NCI-H2171 treated with DMSO at 0.1 percent for 48 hours (cell line): ENCODE data around the gene GLG1.
A peak's percentile ranks its signal among the peaks of the same experiment; 100 is the strongest.
"Not testable (repeated sequence)": the region's sequence is repeated elsewhere in the genome, so short reads cannot be mapped to it uniquely, and the experiment has no call there.

Source experiments
- DNase-seq: peaks from one replicate; lab custom pipeline; 2025; lab: John Stamatoyannopoulos, UW

GLG1 gene

GRCh38 chr16:74537746-74538145 lies 69.2 kb downstream of the GLG1 start:
- DNase-seq: not testable (repeated sequence)

GRCh38 chr16:74534650-74535049 lies 72.3 kb downstream of the GLG1 start:
- not testable (repeated sequence) for DNase-seq

GRCh38 chr16:74524926-74525325 lies 82.0 kb downstream of the GLG1 start:
- no peak for DNase-seq

GRCh38 chr16:74524117-74524516 lies 82.8 kb downstream of the GLG1 start:
- DNase-seq: no peak

- DNase-seq: not testable (repeated sequence)
Measured at GRCh38 chr16:74523706-74524105, 83.2 kb downstream of the GLG1 start.

- DNase-seq: no peak
Measured at GRCh38 chr16:74522160-74522559, 84.8 kb downstream of the GLG1 start.

GRCh38 chr16:74521691-74522090 lies 85.2 kb downstream of the GLG1 start:
- peak; percentile 26 for DNase-seq

GRCh38 chr16:74518934-74519333 lies 88.0 kb downstream of the GLG1 start:
- DNase-seq: not testable (repeated sequence)

GRCh38 chr16:74511961-74512360 lies 95.0 kb downstream of the GLG1 start:
- DNase-seq: no peak

GRCh38 chr16:74505011-74505410 lies 101.9 kb downstream of the GLG1 start:
- no peak for DNase-seq

GRCh38 chr16:74503412-74503811 lies 103.5 kb downstream of the GLG1 start:
- no peak for DNase-seq

GRCh38 chr16:74501484-74502478 lies 105.1 kb downstream of the GLG1 start:
- no peak for DNase-seq

GRCh38 chr16:74500907-74501306 lies 106.0 kb downstream of the GLG1 start:
- no peak for DNase-seq

- DNase-seq: no peak
Measured at GRCh38 chr16:74499114-74499513, 107.8 kb downstream of the GLG1 start.

- no peak for DNase-seq
Measured at GRCh38 chr16:74497761-74498160, 109.2 kb downstream of the GLG1 start.

GRCh38 chr16:74496054-74496453 lies 110.9 kb downstream of the GLG1 start:
- DNase-seq: no peak

- DNase-seq: no peak
Measured at GRCh38 chr16:74492976-74493375, 113.9 kb downstream of the GLG1 start.

GRCh38 chr16:74487634-74488495 lies 119.0 kb downstream of the GLG1 start:
- no peak for DNase-seq

GRCh38 chr16:74485916-74486315 lies 121.0 kb downstream of the GLG1 start:
- DNase-seq: no peak

- DNase-seq: no peak
Measured at GRCh38 chr16:74480150-74481029, 126.5 kb downstream of the GLG1 start.

- no peak for DNase-seq
Measured at GRCh38 chr16:74477226-74477625, 129.7 kb downstream of the GLG1 start.

GRCh38 chr16:74474416-74474815 lies 132.5 kb downstream of the GLG1 start:
- DNase-seq: no peak
